Osteocyte (in vitro differentiated cells): ENCODE results near the gene ANK3. TPM values are rescaled to one million over a fixed set of nuclear protein-coding genes. Genes with fewer than 3 reads are reported as not detected.

Source experiments
- DNase-seq: peaks from one replicate; pipeline ENCODE4 v3.0.0; 2021; ENCODE audit warnings: mixed read lengths; ENCODE audit not compliant: unreplicated experiment; ENCODE audit errors: extremely low spot score
- H3K27ac Mint-ChIP-seq: one replicate; pipeline ENCODE4 v1.8.0; 2021; ENCODE audit warnings: mild to moderate bottlenecking, mixed read lengths; ENCODE audit not compliant: unreplicated experiment
- H3K27me3 Mint-ChIP-seq: one replicate; pipeline ENCODE4 v1.8.0; 2021; ENCODE audit warnings: mixed read lengths; ENCODE audit not compliant: unreplicated experiment
- H3K36me3 Mint-ChIP-seq: one replicate; pipeline ENCODE4 v1.8.0; 2021; ENCODE audit warnings: mixed read lengths; ENCODE audit not compliant: unreplicated experiment
- H3K4me1 Mint-ChIP-seq: one replicate; pipeline ENCODE4 v1.8.0; 2021; ENCODE audit warnings: mixed read lengths; ENCODE audit not compliant: unreplicated experiment
- H3K4me3 Mint-ChIP-seq: one replicate; pipeline ENCODE4 v1.8.0; 2021; ENCODE audit warnings: mild to moderate bottlenecking, moderate library complexity, mixed read lengths; ENCODE audit not compliant: unreplicated experiment
- H3K9me3 Mint-ChIP-seq: one replicate; pipeline ENCODE4 v1.8.0; 2021; ENCODE audit warnings: mixed read lengths; ENCODE audit not compliant: unreplicated experiment
- CTCF ChIP-seq: fragments of 200-600 bp; sonication (generic); IDR thresholded peaks from 2 replicates; pipeline ENCODE4 v1.5.0; 2021; ENCODE audit warnings: antibody characterized with exemption, mild to moderate bottlenecking, moderate library complexity
- total RNA-seq: library from RNA; stranded (reverse); gene quantifications from 2 replicates; pipeline ENCODE4 v1.2.1, GENCODE V29; 2021

ANK3 gene
- total RNA-seq, 1 donor from 2014 or later, result 22.0 TPM

- Mint-ChIP-seq H3K27ac (no peak overlapping the region), H3K27me3 (peaks cover 10% of the 10 kb centered on the region), H3K4me3 (no peak overlapping the region), H3K4me1 (no peaks in the 10 kb centered on the region), H3K36me3 (no peaks in the 10 kb centered on the region), H3K9me3 (no peaks in the 10 kb centered on the region)
- no peak for TF ChIP-seq CTCF
- DNase-seq, result no peak
Observed at GRCh38 chr10:60016794-60017193, 372.9 kb downstream of the ANK3 start.

GRCh38 chr10:60009710-60010383 is 379.8 kb downstream of the ANK3 start:
- H3K4me1 Mint-ChIP-seq, result no peaks in the 10 kb centered on the region
- H3K27ac Mint-ChIP-seq, result no peak overlapping the region
- no peaks in the 10 kb centered on the region for H3K36me3 Mint-ChIP-seq
- H3K9me3 Mint-ChIP-seq, result no peaks in the 10 kb centered on the region
- DNase-seq, result no peak
- no peak overlapping the region for H3K4me3 Mint-ChIP-seq
- peaks cover 11% of the 10 kb centered on the region for H3K27me3 Mint-ChIP-seq
- TF ChIP-seq CTCF, result no peak

- no peak for DNase-seq
- Mint-ChIP-seq H3K27ac (no peak overlapping the region), H3K4me3 (no peak overlapping the region), H3K27me3 (peaks cover 11% of the 10 kb centered on the region), H3K4me1 (no peaks in the 10 kb centered on the region), H3K9me3 (no peaks in the 10 kb centered on the region), H3K36me3 (no peaks in the 10 kb centered on the region)
- no peak for TF ChIP-seq CTCF
Observed at GRCh38 chr10:60009276-60009675, 380.4 kb downstream of the ANK3 start.

- Mint-ChIP-seq H3K4me1 (no peaks in the 10 kb centered on the region), H3K27ac (no peak overlapping the region), H3K36me3 (no peaks in the 10 kb centered on the region), H3K27me3 (peaks cover 11% of the 10 kb centered on the region), H3K9me3 (no peaks in the 10 kb centered on the region), H3K4me3 (no peak overlapping the region)
- no peak for DNase-seq
- TF ChIP-seq CTCF, result no peak
Observed at GRCh38 chr10:60008816-60009215, 380.9 kb downstream of the ANK3 start.

- TF ChIP-seq CTCF, result no peak
- H3K36me3 Mint-ChIP-seq, result no peaks in the 10 kb centered on the region
- peaks cover 6% of the 10 kb centered on the region for H3K27me3 Mint-ChIP-seq
- H3K27ac Mint-ChIP-seq, result no peak overlapping the region
- no peak for DNase-seq
- H3K4me1 Mint-ChIP-seq, result no peaks in the 10 kb centered on the region
- H3K9me3 Mint-ChIP-seq, result no peaks in the 10 kb centered on the region
- H3K4me3 Mint-ChIP-seq, result no peak overlapping the region
Observed at GRCh38 chr10:60006062-60006461, 383.6 kb downstream of the ANK3 start.
